ENCODE results near the gene GKN1.

DNA sequence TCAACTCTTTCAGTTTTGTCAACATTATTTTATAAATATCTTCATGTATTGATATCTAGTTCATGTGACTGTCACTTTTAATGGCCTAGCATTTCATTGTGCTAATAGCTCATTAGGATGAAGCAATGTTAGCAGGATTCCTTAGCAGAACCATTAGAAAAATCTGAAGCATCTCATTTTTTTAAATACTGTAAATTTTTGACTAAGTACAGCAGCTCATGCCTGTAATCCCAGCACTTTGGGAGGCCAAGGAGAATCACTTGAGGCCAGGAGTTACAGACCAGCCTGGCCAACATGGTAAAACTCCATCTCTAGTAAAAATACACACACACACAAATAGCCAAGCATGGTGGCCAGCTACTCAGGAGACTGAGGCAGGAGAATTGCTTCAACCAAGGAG, 23.0 kb downstream of the GKN1 start:
- TF ChIP-seq, protein P1, sequence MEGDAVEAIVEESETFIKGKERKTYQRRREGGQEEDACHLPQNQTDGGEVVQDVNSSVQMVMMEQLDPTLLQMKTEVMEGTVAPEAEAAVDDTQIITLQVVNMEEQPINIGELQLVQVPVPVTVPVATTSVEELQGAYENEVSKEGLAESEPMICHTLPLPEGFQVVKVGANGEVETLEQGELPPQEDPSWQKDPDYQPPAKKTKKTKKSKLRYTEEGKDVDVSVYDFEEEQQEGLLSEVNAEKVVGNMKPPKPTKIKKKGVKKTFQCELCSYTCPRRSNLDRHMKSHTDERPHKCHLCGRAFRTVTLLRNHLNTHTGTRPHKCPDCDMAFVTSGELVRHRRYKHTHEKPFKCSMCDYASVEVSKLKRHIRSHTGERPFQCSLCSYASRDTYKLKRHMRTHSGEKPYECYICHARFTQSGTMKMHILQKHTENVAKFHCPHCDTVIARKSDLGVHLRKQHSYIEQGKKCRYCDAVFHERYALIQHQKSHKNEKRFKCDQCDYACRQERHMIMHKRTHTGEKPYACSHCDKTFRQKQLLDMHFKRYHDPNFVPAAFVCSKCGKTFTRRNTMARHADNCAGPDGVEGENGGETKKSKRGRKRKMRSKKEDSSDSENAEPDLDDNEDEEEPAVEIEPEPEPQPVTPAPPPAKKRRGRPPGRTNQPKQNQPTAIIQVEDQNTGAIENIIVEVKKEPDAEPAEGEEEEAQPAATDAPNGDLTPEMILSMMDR (IDR thresholded peaks at IDR 0.05) = no peak
- no peak for TF ChIP-seq EP300 (IDR thresholded peaks at IDR 0.05)

Data from esophagus muscularis mucosa (tissue), 3 donors.